Lower leg skin (tissue), 3 donors: ENCODE results near the gene CSKMT.

Experiments
- POLR2A ChIP-seq, 2 donors: fragments of 450-650 bp; IDR thresholded peaks; one replicate each; pipeline ENCODE4 v1.6.1; 2016 to 2017; ENCODE audit warnings: antibody characterized with exemption in 2 of 2, mild to moderate bottlenecking in 1 of 2, moderate library complexity in 1 of 2
- TF ChIP-seq, protein P1 (sequence below), 3 donors: fragments of 450-650 bp; IDR thresholded peaks; one replicate each; pipeline ENCODE4 v1.5.1; 2016; ENCODE audit warnings: antibody characterized with exemption in 3 of 3, mild to moderate bottlenecking in 3 of 3, moderate library complexity in 2 of 3

DNA sequence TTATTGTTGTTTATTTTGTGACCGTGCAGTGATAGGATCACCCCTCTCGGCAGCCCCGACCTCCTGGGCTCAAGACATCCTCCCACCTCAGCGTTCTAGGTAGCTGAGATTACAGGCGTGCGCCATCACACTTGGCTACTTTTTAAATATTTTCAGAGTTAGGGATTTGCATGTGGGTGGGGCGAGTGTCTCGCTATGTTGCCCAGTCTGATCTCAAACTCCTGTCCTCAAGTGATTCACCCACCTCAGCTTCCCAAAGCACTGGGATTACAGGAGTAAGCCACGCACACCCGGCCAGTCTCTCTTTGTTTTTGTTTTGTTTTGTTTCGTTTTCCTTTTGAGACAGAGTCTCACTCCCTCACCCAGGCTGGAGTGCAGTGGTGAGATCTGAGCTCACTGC is 10.8 kb upstream of the CSKMT start:
- TF ChIP-seq, protein P1, sequence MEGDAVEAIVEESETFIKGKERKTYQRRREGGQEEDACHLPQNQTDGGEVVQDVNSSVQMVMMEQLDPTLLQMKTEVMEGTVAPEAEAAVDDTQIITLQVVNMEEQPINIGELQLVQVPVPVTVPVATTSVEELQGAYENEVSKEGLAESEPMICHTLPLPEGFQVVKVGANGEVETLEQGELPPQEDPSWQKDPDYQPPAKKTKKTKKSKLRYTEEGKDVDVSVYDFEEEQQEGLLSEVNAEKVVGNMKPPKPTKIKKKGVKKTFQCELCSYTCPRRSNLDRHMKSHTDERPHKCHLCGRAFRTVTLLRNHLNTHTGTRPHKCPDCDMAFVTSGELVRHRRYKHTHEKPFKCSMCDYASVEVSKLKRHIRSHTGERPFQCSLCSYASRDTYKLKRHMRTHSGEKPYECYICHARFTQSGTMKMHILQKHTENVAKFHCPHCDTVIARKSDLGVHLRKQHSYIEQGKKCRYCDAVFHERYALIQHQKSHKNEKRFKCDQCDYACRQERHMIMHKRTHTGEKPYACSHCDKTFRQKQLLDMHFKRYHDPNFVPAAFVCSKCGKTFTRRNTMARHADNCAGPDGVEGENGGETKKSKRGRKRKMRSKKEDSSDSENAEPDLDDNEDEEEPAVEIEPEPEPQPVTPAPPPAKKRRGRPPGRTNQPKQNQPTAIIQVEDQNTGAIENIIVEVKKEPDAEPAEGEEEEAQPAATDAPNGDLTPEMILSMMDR (IDR thresholded peaks at IDR 0.05), result no peak
- TF ChIP-seq POLR2A (IDR thresholded peaks at IDR 0.05), result no peak
